GM18861 (cell line): ENCODE measurements around the gene PKDREJ.
"Not testable (repeated sequence)": the region's sequence is repeated elsewhere in the genome, so short reads cannot be mapped to it uniquely, and the experiment has no call there.

Experiments used
- ATAC-seq: cut with Tn5 transposase; IDR thresholded peaks from one replicate; pipeline ENCODE4 v1.9.1; 2021; ENCODE audit not compliant: unreplicated experiment

Gene PKDREJ, protein sequence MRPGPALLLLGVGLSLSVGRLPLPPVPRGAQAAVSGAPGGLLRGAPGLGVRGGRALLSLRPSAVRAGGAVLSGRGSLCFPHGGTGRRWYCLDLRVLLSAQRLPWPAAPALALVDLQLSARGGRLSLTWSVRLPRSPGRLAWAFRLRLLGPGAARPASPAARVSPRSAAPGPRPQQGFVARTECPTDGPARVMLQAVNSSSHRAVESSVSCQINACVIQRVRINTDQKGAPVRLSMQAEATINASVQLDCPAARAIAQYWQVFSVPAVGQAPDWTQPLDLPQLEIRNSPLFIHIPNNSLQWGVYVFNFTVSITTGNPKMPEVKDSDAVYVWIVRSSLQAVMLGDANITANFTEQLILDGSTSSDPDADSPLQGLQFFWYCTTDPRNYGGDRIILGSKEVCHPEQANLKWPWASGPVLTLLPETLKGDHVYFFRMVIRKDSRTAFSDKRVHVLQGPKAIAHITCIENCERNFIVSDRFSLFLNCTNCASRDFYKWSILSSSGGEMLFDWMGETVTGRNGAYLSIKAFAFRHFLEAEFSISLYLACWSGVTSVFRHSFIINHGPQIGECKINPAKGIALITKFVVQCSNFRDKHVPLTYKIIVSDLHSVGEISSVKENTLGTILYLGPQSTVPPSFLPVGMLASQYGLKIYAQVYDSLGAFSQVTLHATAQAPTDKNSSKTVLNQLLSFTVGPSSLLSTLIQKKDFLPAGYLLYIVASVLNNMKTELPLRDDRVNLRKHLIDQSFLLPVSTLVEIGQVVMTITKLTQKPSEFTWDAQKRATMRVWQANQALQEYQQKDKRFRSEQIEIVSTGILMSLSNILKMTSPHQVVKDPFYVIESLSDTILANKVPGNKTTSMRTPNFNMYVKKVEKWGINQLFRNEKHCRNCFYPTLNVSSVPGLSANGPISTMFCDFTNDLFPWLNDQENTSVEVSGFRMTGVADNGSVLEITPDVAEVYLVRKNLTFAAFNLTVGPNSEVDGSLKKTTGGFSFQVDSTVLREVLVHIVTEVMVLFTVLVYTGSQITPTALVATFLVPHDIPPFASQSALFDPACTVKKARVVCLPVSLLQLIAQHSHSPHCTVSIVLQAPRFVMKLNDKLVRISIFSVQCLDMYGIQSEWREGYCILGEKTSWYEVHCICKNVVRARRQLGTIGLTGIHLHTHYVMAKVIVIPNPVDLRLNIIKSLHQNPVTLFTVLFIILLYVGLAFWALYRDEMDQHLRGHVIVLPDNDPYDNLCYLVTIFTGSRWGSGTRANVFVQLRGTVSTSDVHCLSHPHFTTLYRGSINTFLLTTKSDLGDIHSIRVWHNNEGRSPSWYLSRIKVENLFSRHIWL (N-terminal part only)

DNA sequence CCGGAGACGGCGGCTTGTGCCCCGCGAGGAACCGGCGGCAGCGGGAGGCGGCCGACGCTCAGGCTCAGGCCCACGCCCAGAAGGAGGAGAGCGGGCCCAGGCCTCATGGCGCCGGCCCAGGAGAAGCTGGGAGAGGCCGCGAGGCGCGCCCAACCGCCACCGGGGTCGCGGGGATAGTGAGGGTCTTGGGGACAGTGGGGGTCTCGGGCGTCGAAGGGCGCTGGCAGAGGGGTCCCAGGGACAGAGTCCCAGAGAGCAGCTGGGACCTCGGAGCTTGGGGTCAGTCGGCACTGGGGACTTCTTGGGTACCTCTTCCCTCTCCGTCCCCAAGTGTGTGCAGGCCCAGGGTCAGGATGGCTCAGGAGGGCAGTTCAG lies at the start of gene PKDREJ:
TSS of gene PKDREJ (minus strand) at position 128 of the 375 bp plus-strand sequence. CDS start at position 107, 21 bp downstream.
- no peak for ATAC-seq

DNA sequence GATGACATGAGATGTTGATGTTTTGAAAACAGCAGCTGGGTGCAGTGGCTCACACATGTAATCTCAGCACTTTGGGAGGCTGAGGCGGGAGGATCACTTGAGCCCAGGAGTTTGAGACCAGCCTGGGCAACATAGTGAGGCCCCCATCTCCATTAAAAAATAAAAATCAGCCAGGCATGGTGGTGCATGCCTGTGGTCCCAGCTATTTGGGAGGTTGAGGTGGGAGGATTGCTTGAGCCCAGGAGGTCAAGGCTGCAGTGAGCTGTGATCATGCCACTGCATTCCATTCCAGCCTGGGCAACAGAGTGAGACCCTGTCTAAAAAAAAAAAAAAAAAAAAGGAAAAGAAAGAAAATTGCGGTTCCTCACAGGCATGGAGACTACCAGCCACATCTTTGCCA lies 49.7 kb upstream of the PKDREJ start:
- not testable (repeated sequence) for ATAC-seq

DNA sequence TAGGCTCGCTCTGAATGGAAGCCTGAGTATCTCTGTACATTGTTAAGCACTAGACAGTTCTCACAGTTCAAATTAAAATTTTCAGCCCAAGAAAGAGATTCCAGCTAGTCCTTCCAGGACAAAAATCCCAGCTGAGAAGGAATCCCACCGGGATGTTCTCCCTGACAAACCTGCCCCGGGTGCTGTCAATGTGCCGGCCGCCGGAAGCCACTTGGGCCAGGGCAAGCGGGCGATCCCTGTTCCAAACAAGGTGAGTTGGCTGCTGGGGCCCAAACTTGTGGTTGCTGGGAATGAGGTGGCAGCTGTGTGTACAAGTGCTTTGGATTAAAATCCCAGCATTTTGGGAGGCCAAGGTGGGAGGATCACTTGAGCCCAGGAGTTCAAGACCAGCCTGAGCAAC lies 48.9 kb upstream of the PKDREJ start:
- ATAC-seq, result no peak

DNA sequence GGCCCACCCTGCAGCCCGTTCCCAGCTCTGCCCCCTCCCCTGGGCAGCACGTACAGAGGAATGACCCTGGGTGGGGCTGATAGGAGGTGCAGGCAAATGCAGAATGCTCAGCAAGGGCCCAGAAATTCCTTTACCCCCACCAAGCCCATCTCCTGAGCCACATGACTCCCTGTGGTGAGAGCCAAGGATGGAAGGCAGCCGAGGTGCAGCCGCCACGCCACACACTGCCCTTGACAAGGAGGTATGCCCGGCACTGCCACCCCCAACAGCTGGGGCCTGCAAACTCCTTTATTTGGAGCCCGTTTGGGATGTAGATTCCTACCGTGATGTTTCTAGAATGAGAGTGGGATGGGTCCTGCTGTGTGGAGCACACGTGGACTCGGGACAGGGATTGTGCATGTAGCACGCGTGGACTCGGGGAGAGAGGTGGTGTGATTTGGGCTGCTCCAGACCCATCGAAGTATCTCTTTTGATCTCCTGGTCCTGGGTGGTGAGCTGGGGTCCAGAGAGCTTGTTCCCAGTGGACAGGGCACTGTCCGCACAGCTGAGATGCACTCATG lies 46.5 kb upstream of the PKDREJ start:
- no peak for ATAC-seq

DNA sequence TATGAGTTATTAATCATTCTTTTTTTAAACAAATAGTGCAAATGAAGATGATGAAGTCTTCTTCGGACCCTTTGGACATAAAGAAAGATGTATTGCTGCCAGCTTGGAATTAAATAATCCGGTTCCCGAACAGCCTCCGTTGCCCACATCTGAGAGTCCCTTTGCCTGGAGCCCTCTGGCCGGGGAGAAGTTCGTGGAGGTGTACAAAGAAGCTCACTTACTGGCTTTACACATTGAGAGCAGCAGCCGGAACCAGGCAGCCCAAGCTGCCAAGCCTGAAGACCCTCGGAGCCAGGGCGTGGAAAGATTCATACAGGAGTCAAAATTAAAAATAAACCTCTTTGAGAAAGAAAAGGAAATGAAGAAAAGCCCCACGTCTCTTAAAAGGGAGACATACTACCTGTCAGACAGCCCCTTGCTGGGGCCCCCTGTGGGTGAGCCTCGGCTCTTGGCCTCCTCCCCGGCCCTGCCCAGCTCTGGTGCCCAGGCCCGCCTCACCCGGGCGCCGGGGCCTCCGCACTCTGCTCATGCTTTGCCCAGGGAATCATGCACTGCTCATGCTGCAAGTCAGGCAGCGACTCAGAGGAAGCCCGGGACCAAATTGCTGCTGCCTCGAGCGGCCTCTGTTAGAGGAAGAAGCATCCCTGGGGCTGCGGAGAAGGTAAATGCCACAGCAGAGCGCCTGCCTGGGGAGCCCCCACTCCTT lies 45.3 kb upstream of the PKDREJ start:
- no peak for ATAC-seq

DNA sequence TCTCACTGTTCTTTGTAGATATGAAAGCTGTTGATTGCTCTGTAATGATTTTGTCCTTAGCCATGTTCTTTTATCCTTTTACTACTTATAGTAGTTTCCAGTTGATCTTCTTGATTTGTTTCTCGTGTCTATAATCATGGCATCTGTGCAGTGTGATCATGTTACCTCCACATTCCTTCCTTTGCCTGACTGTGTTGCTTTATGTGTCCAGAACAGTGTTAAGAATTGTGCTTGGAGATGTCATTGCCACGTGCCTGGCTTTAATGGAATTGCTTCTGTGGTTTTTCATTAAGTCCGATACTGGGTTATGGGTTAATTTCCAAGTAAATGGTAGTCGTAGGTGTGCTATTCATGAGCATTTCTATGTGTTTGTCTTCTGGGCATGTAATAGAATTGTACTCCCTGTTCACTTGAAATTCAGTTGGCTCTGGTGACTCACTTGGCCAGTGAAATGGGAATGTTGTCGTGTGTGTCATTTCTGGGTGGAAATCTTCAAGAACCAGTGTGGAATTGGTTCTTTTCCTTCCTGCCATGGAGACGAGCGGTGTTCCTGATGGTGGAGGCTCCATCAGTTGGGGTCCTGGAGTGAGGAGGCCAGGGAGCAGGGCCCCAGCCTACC lies 40.3 kb upstream of the PKDREJ start:
- no peak for ATAC-seq

DNA sequence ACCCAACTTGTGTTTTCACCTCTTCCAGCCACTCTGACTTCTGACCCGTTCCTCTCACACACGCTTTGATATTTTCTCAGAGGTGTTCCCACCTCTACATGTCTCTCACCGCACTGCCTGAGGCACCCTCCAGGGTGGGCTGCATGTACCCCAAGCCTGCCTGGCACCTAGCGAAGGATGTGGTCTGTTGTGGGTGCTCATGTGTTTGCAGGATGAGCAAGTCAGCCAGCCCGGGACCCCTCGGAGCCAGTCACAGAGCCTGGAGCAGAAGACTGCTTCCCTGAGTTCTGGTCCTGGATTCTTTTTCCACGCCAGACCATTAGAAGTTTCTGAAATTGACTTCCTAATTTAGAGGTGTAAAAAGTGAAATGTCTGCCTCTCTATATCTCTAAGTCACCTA lies 37.3 kb upstream of the PKDREJ start:
- ATAC-seq, result no peak

DNA sequence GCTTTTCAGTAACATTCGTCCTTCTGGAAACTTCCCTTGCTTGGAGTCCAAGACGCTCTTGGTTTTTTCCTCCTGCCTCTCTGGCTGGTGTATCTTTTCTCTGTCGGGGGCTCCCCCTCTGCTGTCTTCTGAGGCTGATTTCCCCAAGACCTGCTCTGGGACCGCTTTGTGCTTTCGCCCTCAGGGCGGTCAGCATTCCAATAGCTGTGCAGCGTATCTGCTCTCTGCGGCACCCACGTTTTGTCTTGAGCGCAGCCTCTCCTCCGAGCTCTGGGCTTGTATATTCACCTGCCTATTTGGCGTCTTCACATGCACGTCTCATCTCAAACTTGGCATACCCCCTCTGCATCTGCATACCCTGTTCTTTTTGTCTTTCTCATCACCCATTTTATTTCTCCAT lies 36.0 kb upstream of the PKDREJ start:
- no peak for ATAC-seq

DNA sequence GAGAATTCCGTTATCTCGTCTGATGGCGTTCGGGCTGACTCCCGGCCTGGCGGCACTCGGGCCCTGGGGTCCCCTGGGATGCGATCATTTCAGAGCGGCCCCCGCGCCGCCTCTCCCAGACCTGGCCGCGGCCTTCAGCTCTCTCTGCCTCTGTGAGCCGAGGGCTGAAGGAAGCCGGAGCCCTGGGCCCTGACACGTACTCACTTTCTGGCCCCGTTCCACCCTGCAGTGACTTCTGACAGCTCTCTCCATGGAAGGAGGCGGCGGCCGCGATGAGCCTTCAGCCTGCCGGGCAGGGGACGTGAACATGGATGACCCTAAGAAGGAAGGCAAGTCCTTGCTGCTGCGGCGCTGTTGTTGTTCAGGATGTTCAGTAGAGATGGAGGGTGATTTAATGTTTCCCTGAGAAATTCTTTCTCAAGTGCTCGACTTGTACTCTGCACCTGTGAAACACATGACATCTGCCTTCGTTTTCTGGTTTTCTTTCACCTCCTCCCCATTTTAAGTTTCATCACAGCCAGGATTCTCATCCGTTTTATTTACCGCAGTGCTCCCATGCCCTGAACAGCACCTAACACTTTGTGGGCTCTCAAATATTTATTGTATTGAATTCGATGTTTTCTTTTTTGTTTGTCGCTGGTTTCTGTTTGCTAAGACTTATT lies 34.1 kb upstream of the PKDREJ start:
- ATAC-seq, result no peak

DNA sequence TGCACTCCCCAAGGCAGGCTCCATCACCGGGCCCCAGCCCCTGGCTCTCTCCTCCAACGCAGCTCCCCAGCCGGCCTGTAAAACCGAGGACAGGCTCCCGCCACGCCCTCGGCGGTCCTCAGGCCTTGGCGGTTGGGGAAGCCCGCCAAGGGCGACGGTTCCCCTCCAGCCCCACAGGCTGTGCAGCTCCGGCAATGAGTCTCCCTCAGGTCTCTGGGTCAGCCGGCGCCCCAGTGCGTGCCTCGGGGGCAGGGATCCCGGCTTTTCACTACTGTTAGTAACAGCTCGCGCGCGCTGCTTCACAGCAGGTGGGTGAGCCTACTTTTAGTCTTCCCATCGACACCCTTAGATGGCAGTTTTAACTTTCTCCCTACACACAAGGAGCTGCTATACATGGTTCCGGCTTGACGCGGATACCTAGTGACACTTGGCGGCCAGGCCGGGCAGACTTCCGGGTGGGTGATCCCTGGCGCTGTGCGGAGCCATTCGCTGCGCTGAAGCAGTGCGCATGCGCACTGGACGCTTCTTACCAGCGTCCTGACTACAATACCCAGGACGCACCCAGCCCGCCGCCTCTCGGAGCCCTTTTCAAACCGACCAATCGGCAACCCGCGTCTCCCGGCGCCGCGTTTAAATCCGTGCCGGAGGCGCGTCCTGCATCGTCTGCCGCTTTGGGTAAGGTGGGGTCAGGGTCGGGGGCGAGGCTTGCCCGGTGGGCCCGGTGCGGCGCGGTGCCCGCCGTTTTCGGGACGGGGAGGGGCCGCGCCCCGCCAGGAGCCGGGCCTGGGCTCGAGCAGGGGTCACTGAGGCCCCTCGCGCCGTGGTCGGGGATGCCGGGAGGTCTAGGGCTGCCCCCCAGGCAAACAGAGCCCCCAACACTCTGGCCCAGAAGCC lies 33.4 kb upstream of the PKDREJ start, which contains the start of gene GTSE1:
TSS of gene GTSE1 (plus strand) at position 614 of the 894 bp plus-strand sequence. CDS start 531 bp downstream, outside the sequence.
- peak; percentile 86 for ATAC-seq

DNA sequence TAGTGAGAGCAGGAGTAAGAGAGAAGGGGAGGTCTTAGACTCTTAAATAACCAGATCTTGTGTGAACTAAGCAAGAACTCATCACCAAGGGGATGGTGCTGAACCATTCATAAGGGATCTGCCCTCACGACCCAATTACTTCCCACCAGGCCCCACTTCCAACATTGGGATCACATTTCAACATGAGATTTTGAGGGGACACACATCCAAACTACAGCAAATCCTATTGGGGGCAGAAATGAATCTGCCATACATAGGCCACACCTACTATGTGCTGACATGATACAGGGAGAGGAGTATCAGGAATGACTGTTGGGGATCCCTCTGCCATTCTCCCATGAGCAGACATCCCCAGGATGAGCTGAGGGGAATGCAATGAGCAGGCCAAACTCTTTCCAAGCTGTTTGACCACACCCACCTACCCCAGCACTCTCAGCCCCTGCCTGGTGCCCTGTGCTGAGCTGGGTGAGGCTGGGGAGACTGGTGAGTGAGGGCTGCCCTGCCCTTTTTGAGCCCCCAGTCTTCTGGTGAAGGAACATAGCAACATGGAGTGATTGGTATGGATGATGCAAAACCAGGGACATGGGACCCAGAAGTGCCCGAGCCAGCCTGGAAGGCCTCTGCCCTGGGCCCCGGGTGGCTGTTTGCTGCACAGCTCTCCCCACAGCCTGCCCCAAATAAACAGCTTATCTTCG lies 32.3 kb upstream of the PKDREJ start:
- ATAC-seq, result no peak

DNA sequence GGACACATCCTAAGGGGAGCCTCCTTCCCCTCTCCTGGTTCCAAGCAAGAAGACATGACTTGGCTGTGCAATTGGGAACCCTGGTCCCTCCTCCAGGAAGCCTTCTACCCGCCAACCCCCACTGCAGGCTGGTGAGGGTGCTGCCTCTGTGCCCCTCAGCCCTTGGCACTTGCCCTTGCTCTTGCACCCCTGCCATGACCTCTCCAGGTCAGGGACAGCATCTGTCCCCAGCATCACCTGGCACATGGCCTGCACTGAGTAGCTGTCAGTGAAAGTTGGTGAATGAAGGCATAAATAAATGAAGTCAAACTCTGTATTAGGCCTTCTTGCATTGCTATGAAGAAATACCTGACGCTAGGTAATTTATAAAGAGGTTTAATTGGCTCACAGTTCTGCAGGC lies 31.6 kb upstream of the PKDREJ start:
- ATAC-seq, result no peak

DNA sequence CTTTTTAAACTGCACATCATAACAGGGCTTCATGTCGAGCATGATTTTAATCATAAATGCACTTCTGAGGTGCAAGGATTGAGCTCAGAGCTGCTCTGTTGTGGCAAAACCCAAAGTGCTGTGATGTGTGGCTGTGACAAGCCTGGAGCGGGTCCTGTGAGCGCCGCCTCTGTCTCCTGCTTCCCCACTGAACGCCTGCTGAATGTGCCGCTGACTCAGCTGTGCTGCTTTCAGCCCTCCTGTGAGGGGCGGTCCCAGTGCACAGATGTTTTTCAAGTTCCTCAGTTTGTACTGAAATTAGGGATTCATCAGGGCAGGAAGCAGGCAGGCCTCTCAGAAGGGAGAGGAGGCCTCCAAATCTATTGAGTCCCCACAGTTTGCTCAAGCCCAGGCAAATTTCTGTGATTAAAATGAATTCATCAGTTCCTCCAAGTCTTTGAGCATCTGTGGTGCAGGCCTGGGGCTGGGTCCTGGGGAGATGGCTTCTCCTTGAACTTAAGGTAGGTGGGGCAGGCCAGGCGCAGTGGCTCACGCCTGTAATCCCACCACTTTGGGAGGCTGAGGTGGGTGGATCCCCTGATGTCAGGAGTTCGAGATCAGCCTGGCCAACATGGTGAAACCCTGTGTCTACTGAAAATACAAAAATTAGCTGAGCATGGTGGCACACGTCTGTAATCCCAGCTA lies 30.6 kb upstream of the PKDREJ start:
- ATAC-seq, result no peak

DNA sequence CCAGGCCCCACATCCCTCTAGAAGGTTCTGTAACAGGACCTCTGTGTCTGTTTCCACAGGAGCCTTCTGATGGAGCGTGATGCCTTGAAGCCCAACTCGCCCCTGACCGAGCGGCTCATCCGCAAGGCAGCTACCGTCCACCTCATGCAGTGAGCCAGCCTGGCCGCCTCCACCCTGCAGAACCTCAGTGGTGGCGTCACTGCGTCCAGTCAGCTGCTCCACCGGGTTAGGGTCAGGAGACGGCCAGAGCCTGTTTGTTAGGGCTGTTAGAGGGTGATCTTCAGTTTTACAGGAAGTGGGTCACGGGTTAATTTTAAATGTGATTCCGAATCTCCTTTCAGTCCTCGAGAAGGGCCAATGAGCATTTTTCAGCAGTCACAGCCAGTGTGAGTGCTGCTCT lies 29.6 kb upstream of the PKDREJ start:
- no peak for ATAC-seq

DNA sequence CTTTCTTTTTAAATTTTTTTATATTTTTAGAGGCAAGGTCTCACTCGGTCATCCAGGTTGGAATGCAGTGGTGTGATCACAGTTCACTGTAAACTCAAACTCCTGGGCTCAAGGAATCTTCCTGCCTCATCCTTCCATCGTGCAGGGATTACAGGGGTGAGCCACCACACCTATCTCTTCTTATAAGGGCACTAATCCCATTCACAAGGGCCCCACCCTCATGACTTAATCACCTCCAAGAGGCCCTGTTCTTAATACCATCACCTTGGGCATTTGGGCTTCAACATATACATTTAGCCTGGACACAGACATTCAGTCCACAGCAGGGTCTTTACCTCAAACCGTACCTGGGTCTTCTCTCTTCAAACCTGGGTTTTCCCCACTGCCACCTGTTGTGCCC lies 29.0 kb upstream of the PKDREJ start:
- no peak for ATAC-seq

DNA sequence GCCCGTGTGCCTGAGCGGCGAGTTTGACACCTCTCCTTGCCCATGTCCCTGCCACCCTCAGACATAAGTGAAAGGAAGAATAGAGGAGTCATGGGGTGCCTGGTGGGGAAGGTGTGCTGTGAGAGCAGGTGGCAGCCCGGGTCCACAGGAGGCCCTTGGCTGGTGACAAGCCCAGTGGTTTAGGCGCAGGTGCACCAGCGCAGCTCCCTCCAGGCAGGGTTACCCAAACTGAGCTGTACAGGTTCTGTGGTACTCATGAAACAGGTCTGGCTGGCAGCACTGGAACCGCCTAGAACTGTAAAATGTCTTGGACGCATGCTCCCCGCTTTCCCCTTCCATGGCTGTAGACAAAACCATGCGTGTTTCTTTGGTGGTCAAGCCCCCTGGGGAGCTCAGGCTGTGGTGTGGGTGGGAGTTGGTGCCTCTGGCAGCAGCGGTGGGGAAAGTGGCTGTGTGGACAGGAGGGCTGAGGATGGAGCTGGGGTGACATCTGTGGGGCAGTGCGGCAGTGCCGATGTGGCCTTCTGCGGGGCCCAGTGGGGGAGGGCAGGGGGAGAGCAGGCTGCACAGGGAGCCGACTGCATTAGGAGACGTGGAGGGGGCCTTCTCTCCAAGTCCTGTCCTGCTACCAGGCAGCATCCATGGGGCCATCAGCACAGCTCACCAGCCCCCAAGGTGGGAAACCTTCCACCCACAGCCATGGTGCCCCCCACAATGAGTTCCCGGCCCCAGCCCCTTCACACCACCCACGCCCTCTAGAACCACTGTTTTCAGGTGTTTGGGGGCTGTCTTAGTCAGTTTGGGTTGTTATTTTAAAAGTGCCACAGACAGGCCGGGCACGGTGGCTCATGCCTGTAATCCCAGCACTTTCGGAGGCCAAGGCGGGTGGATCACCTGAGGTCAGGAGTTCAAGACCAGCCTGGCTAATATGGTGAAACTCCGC lies 28.0 kb upstream of the PKDREJ start:
- no peak for ATAC-seq
